ENCODE results near the gene BBC3. TPM values are rescaled to one million over a fixed set of nuclear protein-coding genes. Genes with fewer than 3 reads are reported as not detected.
A peak's percentile ranks its signal among the peaks of the same experiment; 100 is the strongest.
"Not testable (repeated sequence)": the region's sequence is repeated elsewhere in the genome, so short reads cannot be mapped to it uniquely, and the experiment has no call there.

The BBC3 gene, protein sequence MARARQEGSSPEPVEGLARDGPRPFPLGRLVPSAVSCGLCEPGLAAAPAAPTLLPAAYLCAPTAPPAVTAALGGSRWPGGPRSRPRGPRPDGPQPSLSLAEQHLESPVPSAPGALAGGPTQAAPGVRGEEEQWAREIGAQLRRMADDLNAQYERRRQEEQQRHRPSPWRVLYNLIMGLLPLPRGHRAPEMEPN
- 8.6 and 9.8 TPM in 2 replicates for total RNA-seq (2022)
- Bru-seq, nascent RNA = percentile 48 among the genes with signal in this experiment
- BruChase-seq, experiment 1, labeled RNA remaining after a 6-hour chase = percentile 39 among the genes with signal in this experiment
- BruChase-seq, experiment 2, labeled RNA remaining after a 2-hour chase = percentile 42 among the genes with signal in this experiment
- long read RNA-seq, partial matches to known transcripts = 0 of 3 reads
- long read RNA-seq, other reads (novel, unspliced or antisense) = 0 of 3 reads

DNA sequence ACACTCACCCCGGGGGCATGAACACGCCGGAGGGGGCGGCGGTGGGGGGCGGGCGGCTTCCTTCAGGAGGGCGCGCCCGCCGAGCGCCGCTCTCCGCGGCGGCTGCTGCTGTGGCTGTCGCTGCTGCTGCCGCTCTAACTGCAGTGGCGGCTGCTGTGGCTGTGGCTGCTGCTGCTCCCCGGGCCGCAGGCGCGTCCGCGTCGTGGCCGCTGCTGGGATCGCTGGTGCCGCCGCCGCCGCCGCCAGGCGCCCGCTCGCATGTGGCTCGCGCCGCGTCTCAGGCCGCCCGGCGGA lies at the start of gene BBC3:
TSS of gene BBC3 (minus strand) at position 279 of the 294 bp plus-strand sequence. CDS start 2,768 bp downstream, outside the sequence.
- Mint-ChIP-seq H3K9me3 (ENCODE audit: low read depth, unreplicated experiment) (no peaks in the 10 kb centered on the region), H3K36me3 (ENCODE audit: insufficient read depth, unreplicated experiment) (peaks cover 18% of the 10 kb centered on the region), H3K27ac (ENCODE audit: unreplicated experiment) (peak within 1 kb of the TSS; percentile 69), H3K27me3 (ENCODE audit: unreplicated experiment) (peaks cover 5% of the 10 kb centered on the region), H3K4me3 (ENCODE audit: low read depth, unreplicated experiment) (no peak within 1 kb of the TSS), H3K4me1 (ENCODE audit: low read depth, unreplicated experiment) (peaks cover 19% of the 10 kb centered on the region)
- intact Hi-C loops (cut with micrococcal nuclease; ENCODE audit: unreplicated experiment) = no loop called here
- DNase-seq = no peak
- TF ChIP-seq, protein P1, sequence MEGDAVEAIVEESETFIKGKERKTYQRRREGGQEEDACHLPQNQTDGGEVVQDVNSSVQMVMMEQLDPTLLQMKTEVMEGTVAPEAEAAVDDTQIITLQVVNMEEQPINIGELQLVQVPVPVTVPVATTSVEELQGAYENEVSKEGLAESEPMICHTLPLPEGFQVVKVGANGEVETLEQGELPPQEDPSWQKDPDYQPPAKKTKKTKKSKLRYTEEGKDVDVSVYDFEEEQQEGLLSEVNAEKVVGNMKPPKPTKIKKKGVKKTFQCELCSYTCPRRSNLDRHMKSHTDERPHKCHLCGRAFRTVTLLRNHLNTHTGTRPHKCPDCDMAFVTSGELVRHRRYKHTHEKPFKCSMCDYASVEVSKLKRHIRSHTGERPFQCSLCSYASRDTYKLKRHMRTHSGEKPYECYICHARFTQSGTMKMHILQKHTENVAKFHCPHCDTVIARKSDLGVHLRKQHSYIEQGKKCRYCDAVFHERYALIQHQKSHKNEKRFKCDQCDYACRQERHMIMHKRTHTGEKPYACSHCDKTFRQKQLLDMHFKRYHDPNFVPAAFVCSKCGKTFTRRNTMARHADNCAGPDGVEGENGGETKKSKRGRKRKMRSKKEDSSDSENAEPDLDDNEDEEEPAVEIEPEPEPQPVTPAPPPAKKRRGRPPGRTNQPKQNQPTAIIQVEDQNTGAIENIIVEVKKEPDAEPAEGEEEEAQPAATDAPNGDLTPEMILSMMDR (IDR thresholded peaks at IDR 0.05; ENCODE audit: unreplicated experiment) = no peak
- CTCF ChIA-PET = no interaction called here
- BruUV-seq (replicated peaks) = no TSS peak

DNA sequence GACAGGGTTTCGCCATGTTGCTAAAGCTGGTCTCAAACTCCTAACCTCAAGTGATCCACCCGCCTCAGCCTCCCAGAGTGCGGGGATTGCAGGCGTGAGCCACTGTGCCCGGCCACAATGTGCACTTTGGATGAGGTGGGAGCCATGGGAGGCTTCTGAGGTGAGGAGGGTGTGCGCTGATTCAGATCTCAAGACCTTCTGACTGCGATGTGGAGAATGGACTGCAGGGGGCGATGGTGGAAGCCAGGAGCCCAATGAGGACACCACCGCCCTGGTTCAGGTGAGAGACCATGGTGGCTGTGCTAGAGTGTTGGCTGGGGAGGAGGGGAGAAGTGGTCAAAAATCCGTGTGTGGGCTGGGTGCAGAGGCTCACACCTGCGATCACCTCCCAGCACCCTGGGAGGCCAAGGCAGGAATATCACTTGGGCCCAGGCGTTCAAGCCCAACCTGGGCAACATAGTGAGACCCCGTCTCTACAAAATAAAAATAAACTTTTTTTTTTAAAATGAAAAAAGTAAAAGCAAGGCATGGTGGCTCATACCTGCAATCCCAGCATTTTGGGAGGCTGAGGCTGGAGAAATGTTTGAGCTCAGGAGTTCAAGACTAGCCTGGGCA lies 49.3 kb upstream of the BBC3 start:
- CTCF ChIA-PET = no interaction called here
- no peak overlapping the region for H3K27ac Mint-ChIP-seq (ENCODE audit: unreplicated experiment)
- TF ChIP-seq, protein P1 (IDR thresholded peaks at IDR 0.05; ENCODE audit: unreplicated experiment) = peak; percentile 34
- no peaks in the 10 kb centered on the region for H3K9me3 Mint-ChIP-seq (ENCODE audit: low read depth, unreplicated experiment)
- intact Hi-C loops (cut with micrococcal nuclease; ENCODE audit: unreplicated experiment) = no loop called here
- peaks cover 39% of the 10 kb centered on the region for H3K36me3 Mint-ChIP-seq (ENCODE audit: insufficient read depth, unreplicated experiment)
- BruUV-seq (replicated peaks) = no TSS peak
- H3K27me3 Mint-ChIP-seq (ENCODE audit: unreplicated experiment) = no peaks in the 10 kb centered on the region
- H3K4me3 Mint-ChIP-seq (ENCODE audit: low read depth, unreplicated experiment) = no peak overlapping the region
- peaks cover 28% of the 10 kb centered on the region for H3K4me1 Mint-ChIP-seq (ENCODE audit: low read depth, unreplicated experiment)
- peak; percentile 66 for DNase-seq

DNA sequence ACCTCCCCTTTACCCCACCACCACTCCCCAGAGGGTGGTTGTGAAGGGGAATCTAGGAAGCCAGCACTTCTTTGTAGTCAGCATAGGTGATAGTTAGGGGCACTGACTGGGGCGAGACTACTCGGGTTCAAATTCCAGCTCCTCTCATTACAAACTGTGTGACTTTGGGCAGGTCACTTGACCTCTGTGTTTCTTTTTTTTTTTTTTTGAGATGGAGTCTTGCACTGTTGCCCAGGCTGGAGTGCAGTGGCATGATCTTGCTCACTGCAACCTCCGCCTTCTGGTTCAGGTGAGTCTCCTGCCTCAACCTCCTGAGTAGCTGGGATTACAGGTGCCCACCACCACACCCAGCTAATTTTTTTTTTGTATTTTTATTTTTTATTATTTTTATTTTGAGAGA lies 45.5 kb upstream of the BBC3 start:
- H3K27me3 Mint-ChIP-seq (ENCODE audit: unreplicated experiment); H3K27ac Mint-ChIP-seq (ENCODE audit: unreplicated experiment); H3K9me3 Mint-ChIP-seq (ENCODE audit: low read depth, unreplicated experiment); intact Hi-C loops (cut with micrococcal nuclease; ENCODE audit: unreplicated experiment); BruUV-seq (replicated peaks); DNase-seq; H3K4me3 Mint-ChIP-seq (ENCODE audit: low read depth, unreplicated experiment): not testable (repeated sequence)
- H3K4me1 Mint-ChIP-seq (ENCODE audit: low read depth, unreplicated experiment) = peaks cover 27% of the 10 kb centered on the region
- peaks cover 57% of the 10 kb centered on the region for H3K36me3 Mint-ChIP-seq (ENCODE audit: insufficient read depth, unreplicated experiment)
- CTCF ChIA-PET = interaction anchor here (0.6 to 0.9 kb wide), 2 partner anchors 11 to 20 kb away, joined by 5 read pairs; partner anchors contain the start of gene CCDC9

DNA sequence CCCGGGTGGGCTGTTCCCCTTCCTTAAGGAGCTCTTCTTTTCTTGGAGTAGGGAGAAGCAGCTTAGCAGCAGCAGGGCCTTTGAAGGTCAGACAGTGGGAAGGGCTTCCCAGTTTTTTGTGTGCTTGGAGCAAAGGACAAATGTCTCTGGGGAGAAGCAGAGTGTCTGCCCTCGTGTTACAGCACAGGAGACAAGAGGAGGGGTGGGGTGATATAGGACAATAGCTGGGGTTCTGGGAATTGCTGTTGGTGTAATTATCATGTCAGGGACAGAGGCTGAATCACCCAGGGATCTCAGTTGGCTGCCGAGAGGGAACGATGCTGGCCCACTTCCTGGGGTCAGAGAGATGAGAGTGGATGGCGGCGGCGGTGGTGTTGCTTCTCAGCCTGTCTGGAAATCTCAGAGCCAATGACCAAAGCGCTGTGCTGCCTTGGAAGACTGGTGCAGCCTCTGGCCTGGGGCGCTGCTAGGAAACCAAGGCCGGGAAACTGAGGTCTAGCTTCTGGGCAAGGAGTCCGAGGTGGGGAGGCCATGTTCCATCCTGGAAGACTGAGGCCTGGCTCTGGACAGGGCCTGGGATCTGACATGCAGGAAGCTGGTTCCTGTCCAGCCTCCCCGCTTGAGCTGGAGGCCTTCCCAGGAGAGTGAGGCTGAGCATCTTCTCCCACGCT lies 44.9 kb upstream of the BBC3 start:
- Mint-ChIP-seq H3K4me3 (ENCODE audit: low read depth, unreplicated experiment) (peak overlapping the region; percentile 24), H3K9me3 (ENCODE audit: low read depth, unreplicated experiment) (no peaks in the 10 kb centered on the region), H3K4me1 (ENCODE audit: low read depth, unreplicated experiment) (peaks cover 27% of the 10 kb centered on the region), H3K27ac (ENCODE audit: unreplicated experiment) (peak overlapping the region; percentile 64), H3K27me3 (ENCODE audit: unreplicated experiment) (no peaks in the 10 kb centered on the region), H3K36me3 (ENCODE audit: insufficient read depth, unreplicated experiment) (peaks cover 60% of the 10 kb centered on the region)
- CTCF ChIA-PET = interaction anchor here (0.9 kb wide), 1 partner anchor 20 kb away, joined by 5 read pairs; the partner anchor contains the start of gene CCDC9
- TSS peak; percentile 3 for BruUV-seq (replicated peaks)
- TF ChIP-seq, protein P1 (IDR thresholded peaks at IDR 0.05; ENCODE audit: unreplicated experiment) = no peak
- intact Hi-C loops (cut with micrococcal nuclease; ENCODE audit: unreplicated experiment) = no loop called here
- no peak for DNase-seq
